ENCODE data around the gene LPP. TPM values are rescaled to one million over a fixed set of nuclear protein-coding genes. Genes with fewer than 3 reads are reported as not detected.

LPP gene
- total and polyA plus RNA-seq, 2 donors (not counting 1 experiment from before 2014, with no cell fraction given) = 7.6 to 81.7 TPM

- H3K27me3 ChIP-seq (replicated peaks in 1 of 4; ENCODE audit: control extremely low read depth in 1 of 4, control insufficient read depth in 3 of 4, insufficient read depth in 4 of 4, low read length in 3 of 4) = no peaks in the 10 kb centered on the region
- WGBS (ENCODE audit: insufficient coverage) = no CpG with 5 or more reads among the region's 1 CpG
- no peak overlapping the region for H3K4me2 ChIP-seq (replicated peaks; ENCODE audit: low read depth, low read length, poor library complexity, severe bottlenecking)
- H2AFZ ChIP-seq (ENCODE audit: insufficient read depth, low read depth, low read length, poor library complexity, severe bottlenecking) = no peak overlapping the region
- Mint-ChIP-seq H3K27ac (no peak overlapping the region), H3K4me1 (no peaks in the 10 kb centered on the region), H3K9me3 (ENCODE audit: insufficient read depth) (peaks cover 8% of the 10 kb centered on the region), H3K4me3 (no peak overlapping the region), H3K27me3 (no peaks in the 10 kb centered on the region)
- no peaks in the 10 kb centered on the region for H3K4me1 ChIP-seq (ENCODE audit: control insufficient read depth in 2 of 2, insufficient read depth in 2 of 2, low read length in 2 of 2)
- DNase-seq (no peak), ATAC-seq (ENCODE audit: low read depth) (no peak)
- ChIA-PET POLR2A (no interaction called here), CTCF (no interaction called here)
- intact Hi-C loops (cut with micrococcal nuclease) = no loop called here
- peaks cover 2 to 15% (median 6%) of the 10 kb centered on the region in 3 donors for H3K9me3 ChIP-seq (ENCODE audit: control extremely low read depth in 1 of 3, control insufficient read depth in 2 of 3, insufficient read depth in 1 of 3, low read length in 2 of 3)
- H3K27ac ChIP-seq (ENCODE audit: low read length in 2 of 2) = no peak overlapping the region
- H3K36me3 ChIP-seq (replicated peaks in 1 of 2; ENCODE audit: control extremely low read depth in 1 of 2, control insufficient read depth in 1 of 2, extremely low read depth in 1 of 2, insufficient read depth in 2 of 2, low read length in 1 of 2) = no peaks in the 10 kb centered on the region
- no peaks in the 10 kb centered on the region for H4K20me1 ChIP-seq (ENCODE audit: control insufficient read depth, insufficient read depth, low read length, poor library complexity, severe bottlenecking)
- H3K79me2 ChIP-seq (ENCODE audit: control insufficient read depth, insufficient read depth, low read length) = peaks cover 5% of the 10 kb centered on the region
- no peak for TF ChIP-seq CTCF (IDR thresholded peaks at IDR 0.05)
- no peak for TF ChIP-seq EZH2 (IDR thresholded peaks at IDR 0.05; ENCODE audit: borderline replicate concordance, insufficient read depth, low read depth, low read length, poor library complexity, severe bottlenecking)
- no peak overlapping the region for H3K4me3 ChIP-seq (ENCODE audit: control extremely low read depth in 1 of 5, extremely low read depth in 1 of 5, insufficient read depth in 1 of 5, low read depth in 2 of 5, low read length in 4 of 5)
- H3K9ac ChIP-seq (ENCODE audit: low read length) = no peak overlapping the region
Measured at GRCh38 chr3:188812198-188812597, 658.2 kb downstream of the LPP start.

GRCh38 chr3:188814581-188814980 is 660.6 kb downstream of the LPP start:
- WGBS (ENCODE audit: insufficient coverage) = no CpG with 5 or more reads among the region's 2 CpGs
- Histone ChIP-seq H4K20me1 (ENCODE audit: control insufficient read depth, insufficient read depth, low read length, poor library complexity, severe bottlenecking) (no peaks in the 10 kb centered on the region), H3K4me3 (ENCODE audit: control extremely low read depth in 1 of 5, extremely low read depth in 1 of 5, insufficient read depth in 1 of 5, low read depth in 2 of 5, low read length in 4 of 5) (no peak overlapping the region), H3K36me3 (replicated peaks in 1 of 2; ENCODE audit: control extremely low read depth in 1 of 2, control insufficient read depth in 1 of 2, extremely low read depth in 1 of 2, insufficient read depth in 2 of 2, low read length in 1 of 2) (no peaks in the 10 kb centered on the region), H3K4me2 (replicated peaks; ENCODE audit: low read depth, low read length, poor library complexity, severe bottlenecking) (no peak overlapping the region), H3K4me1 (ENCODE audit: control insufficient read depth in 2 of 2, insufficient read depth in 2 of 2, low read length in 2 of 2) (no peaks in the 10 kb centered on the region), H3K9me3 (ENCODE audit: control extremely low read depth in 1 of 3, control insufficient read depth in 2 of 3, insufficient read depth in 1 of 3, low read length in 2 of 3) (no peaks in the 10 kb centered on the region), H2AFZ (ENCODE audit: insufficient read depth, low read depth, low read length, poor library complexity, severe bottlenecking) (no peak overlapping the region), H3K79me2 (ENCODE audit: control insufficient read depth, insufficient read depth, low read length) (no peaks in the 10 kb centered on the region), H3K27ac (ENCODE audit: low read length in 2 of 2) (no peak overlapping the region), H3K9ac (ENCODE audit: low read length) (no peak overlapping the region), H3K27me3 (replicated peaks in 1 of 4; ENCODE audit: control extremely low read depth in 1 of 4, control insufficient read depth in 3 of 4, insufficient read depth in 4 of 4, low read length in 3 of 4) (no peaks in the 10 kb centered on the region)
- Mint-ChIP-seq H3K27ac (no peak overlapping the region), H3K27me3 (no peaks in the 10 kb centered on the region), H3K4me3 (no peak overlapping the region), H3K4me1 (no peaks in the 10 kb centered on the region), H3K9me3 (ENCODE audit: insufficient read depth) (no peaks in the 10 kb centered on the region)
- CTCF ChIA-PET = no interaction called here
- ATAC-seq (ENCODE audit: low read depth) (no peak), DNase-seq (no peak)
- TF ChIP-seq EZH2 (IDR thresholded peaks at IDR 0.05; ENCODE audit: borderline replicate concordance, insufficient read depth, low read depth, low read length, poor library complexity, severe bottlenecking) (no peak), CTCF (IDR thresholded peaks at IDR 0.05) (no peak)
- POLR2A ChIA-PET = no interaction called here
- intact Hi-C loops (cut with micrococcal nuclease) = no loop called here
